BLaER1 treated with 17β-estradiol and CSF1 and Interleukin-3, amounts not matched to agents 10 nM and 100 nM (cell line): ENCODE measurements around the gene TNS1.

Source experiments
- H3K27ac ChIP-seq, 11 experiments: shearing (Covaris generic); formaldehyde crosslinking; 2 replicates each; pipeline ENCODE4 v1.8.1; 2022
- H3K27me3 ChIP-seq, 11 experiments: shearing (Covaris generic); formaldehyde crosslinking; 2 replicates each; pipeline ENCODE4 v1.8.1; 2022
- H3K36me3 ChIP-seq, 11 experiments: shearing (Covaris generic); formaldehyde crosslinking; 2 replicates each; pipeline ENCODE4 v1.8.1; 2022
- H3K4me1 ChIP-seq, 10 experiments: shearing (Covaris generic); formaldehyde crosslinking; 2 replicates each; pipeline ENCODE4 v1.8.1; 2022
- H3K4me2 ChIP-seq, 11 experiments: shearing (Covaris generic); formaldehyde crosslinking; 2 replicates each; pipeline ENCODE4 v1.8.1; 2022
- H3K4me3 ChIP-seq, 10 experiments: shearing (Covaris generic); formaldehyde crosslinking; 2 replicates each; pipeline ENCODE4 v1.8.1; 2022
- H3K9ac ChIP-seq, 11 experiments: shearing (Covaris generic); formaldehyde crosslinking; 2 replicates each; pipeline ENCODE4 v1.8.1; 2022
- H3K9me3 ChIP-seq, 11 experiments: shearing (Covaris generic); formaldehyde crosslinking; replicated peaks in 1 of 11; 2 replicates each; pipeline ENCODE4 v1.8.1; 2022
- H4K20me1 ChIP-seq, 11 experiments: shearing (Covaris generic); formaldehyde crosslinking; 2 replicates each; pipeline ENCODE4 v1.8.1; 2022
- Cebpa-rat ChIP-seq, 11 experiments: shearing (Covaris generic); IDR thresholded peaks; 2 replicates each; pipeline ENCODE4 v1.8.1; 2022

Gene TNS1

GRCh38 chr2:217973008-217973787 is 29.6 kb downstream of the TNS1 start:
- no peak overlapping the region for H3K4me2 ChIP-seq
- TF ChIP-seq Cebpa-rat (IDR thresholded peaks at IDR 0.05): no peak
- H3K9ac ChIP-seq: no peak overlapping the region
- no peak overlapping the region for H3K27ac ChIP-seq
- peaks cover 0 to 5% (median 2%) of the 10 kb centered on the region in 10 experiments; a peak in 3 of 20 replicates for H3K4me1 ChIP-seq
- H3K36me3 ChIP-seq: peaks cover 0 to 78% (median 36%) of the 10 kb centered on the region in 11 experiments; a peak in 12 of 22 replicates
- H3K27me3 ChIP-seq: no peaks in the 10 kb centered on the region
- H4K20me1 ChIP-seq: no peaks in the 10 kb centered on the region; a peak in 1 of 22 replicates
- H3K9me3 ChIP-seq: peaks cover 0 to 14% (median 8%) of the 10 kb centered on the region in 11 experiments; a peak in 8 of 22 replicates
- no peak overlapping the region for H3K4me3 ChIP-seq

- Histone ChIP-seq H3K4me2 (no peak overlapping the region), H3K9ac (no peak overlapping the region), H3K36me3 (peaks cover 0 to 72% (median 32%) of the 10 kb centered on the region in 11 experiments; a peak in 12 of 22 replicates), H3K4me1 (peaks cover 0 to 5% (median 2%) of the 10 kb centered on the region in 10 experiments; a peak in 3 of 20 replicates), H3K27me3 (no peaks in the 10 kb centered on the region), H4K20me1 (no peaks in the 10 kb centered on the region; a peak in 1 of 22 replicates), H3K27ac (no peak overlapping the region), H3K9me3 (peaks cover 0 to 14% (median 8%) of the 10 kb centered on the region in 11 experiments; a peak in 8 of 22 replicates), H3K4me3 (no peak overlapping the region)
- no peak for TF ChIP-seq Cebpa-rat (IDR thresholded peaks at IDR 0.05)
Observed at GRCh38 chr2:217972490-217972889, 30.3 kb downstream of the TNS1 start.

GRCh38 chr2:217972037-217972436 is 30.8 kb downstream of the TNS1 start:
- Histone ChIP-seq H3K36me3 (peaks cover 0 to 67% (median 27%) of the 10 kb centered on the region in 11 experiments; a peak in 12 of 22 replicates), H3K9ac (no peak overlapping the region), H3K27me3 (no peaks in the 10 kb centered on the region), H3K4me2 (no peak overlapping the region), H3K4me3 (no peak overlapping the region), H4K20me1 (no peaks in the 10 kb centered on the region; a peak in 1 of 22 replicates), H3K9me3 (peaks cover 0 to 14% (median 8%) of the 10 kb centered on the region in 11 experiments; a peak in 8 of 22 replicates), H3K27ac (no peak overlapping the region), H3K4me1 (peaks cover 0 to 5% (median 2%) of the 10 kb centered on the region in 10 experiments; a peak in 3 of 20 replicates)
- no peak for TF ChIP-seq Cebpa-rat (IDR thresholded peaks at IDR 0.05)

GRCh38 chr2:217971166-217971565 is 31.6 kb downstream of the TNS1 start:
- Histone ChIP-seq H3K4me1 (peaks cover 0 to 9% (median 5%) of the 10 kb centered on the region in 10 experiments; a peak in 7 of 20 replicates), H3K27ac (no peak overlapping the region), H3K4me2 (no peak overlapping the region), H3K4me3 (no peak overlapping the region), H3K27me3 (no peaks in the 10 kb centered on the region), H3K9me3 (peaks cover 0 to 14% (median 8%) of the 10 kb centered on the region in 11 experiments; a peak in 8 of 22 replicates), H3K36me3 (peaks cover 0 to 62% (median 18%) of the 10 kb centered on the region in 11 experiments; a peak in 11 of 22 replicates), H4K20me1 (no peaks in the 10 kb centered on the region; a peak in 2 of 22 replicates), H3K9ac (no peak overlapping the region)
- no peak for TF ChIP-seq Cebpa-rat (IDR thresholded peaks at IDR 0.05)

- Histone ChIP-seq H3K4me3 (no peak overlapping the region), H3K27ac (no peak overlapping the region), H3K36me3 (peaks cover 0 to 61% (median 16%) of the 10 kb centered on the region in 11 experiments; a peak in 11 of 22 replicates), H3K27me3 (no peaks in the 10 kb centered on the region), H4K20me1 (no peaks in the 10 kb centered on the region; a peak in 2 of 22 replicates), H3K4me1 (peaks cover 0 to 10% (median 5%) of the 10 kb centered on the region in 10 experiments; a peak in 8 of 20 replicates), H3K4me2 (no peak overlapping the region), H3K9me3 (peaks cover 0 to 14% (median 8%) of the 10 kb centered on the region in 11 experiments; a peak in 8 of 22 replicates), H3K9ac (no peak overlapping the region)
- TF ChIP-seq Cebpa-rat (IDR thresholded peaks at IDR 0.05): no peak
Observed at GRCh38 chr2:217970206-217970605, 32.6 kb downstream of the TNS1 start.

- Histone ChIP-seq H3K4me2 (no peak overlapping the region), H3K9me3 (peaks cover 0 to 14% (median 8%) of the 10 kb centered on the region in 11 experiments; a peak in 8 of 22 replicates), H3K4me3 (no peak overlapping the region), H3K4me1 (peaks cover 0 to 16% (median 8%) of the 10 kb centered on the region in 10 experiments; a peak in 10 of 20 replicates), H3K36me3 (peaks cover 0 to 61% (median 16%) of the 10 kb centered on the region in 11 experiments; a peak in 11 of 22 replicates), H3K27ac (no peak overlapping the region), H4K20me1 (no peaks in the 10 kb centered on the region; a peak in 2 of 22 replicates), H3K9ac (no peak overlapping the region), H3K27me3 (no peaks in the 10 kb centered on the region)
- no peak for TF ChIP-seq Cebpa-rat (IDR thresholded peaks at IDR 0.05)
Observed at GRCh38 chr2:217969588-217969987, 33.2 kb downstream of the TNS1 start.

- Histone ChIP-seq H3K4me2 (no peak overlapping the region), H3K4me1 (peaks cover 0 to 20% (median 13%) of the 10 kb centered on the region in 10 experiments; a peak in 10 of 20 replicates), H3K27ac (no peak overlapping the region), H3K9me3 (peaks cover 0 to 14% (median 8%) of the 10 kb centered on the region in 11 experiments; a peak in 8 of 22 replicates), H3K9ac (no peak overlapping the region), H3K4me3 (no peak overlapping the region), H3K36me3 (peaks cover 0 to 49% (median 8%) of the 10 kb centered on the region in 11 experiments; a peak in 12 of 22 replicates), H4K20me1 (no peaks in the 10 kb centered on the region; a peak in 2 of 22 replicates), H3K27me3 (no peaks in the 10 kb centered on the region)
- TF ChIP-seq Cebpa-rat (IDR thresholded peaks at IDR 0.05): no peak
Observed at GRCh38 chr2:217968023-217968422, 34.8 kb downstream of the TNS1 start.

GRCh38 chr2:217966423-217967070 is 36.2 kb downstream of the TNS1 start:
- Histone ChIP-seq H3K4me1 (peaks cover 0 to 20% (median 13%) of the 10 kb centered on the region in 10 experiments; a peak in 10 of 20 replicates), H3K9me3 (peaks cover 0 to 14% (median 8%) of the 10 kb centered on the region in 11 experiments; a peak in 8 of 22 replicates), H3K36me3 (peaks cover 0 to 41% (median 6%) of the 10 kb centered on the region in 11 experiments; a peak in 12 of 22 replicates), H3K27ac (no peak overlapping the region; a peak in 1 of 22 replicates), H3K4me3 (no peak overlapping the region), H3K4me2 (0 out of 22 replicates have a peak overlapping the region, but pooled peaks of 1 of the 11 experiments have one; percentile 31), H4K20me1 (no peaks in the 10 kb centered on the region; a peak in 2 of 22 replicates), H3K27me3 (no peaks in the 10 kb centered on the region), H3K9ac (no peak overlapping the region)
- TF ChIP-seq Cebpa-rat (IDR thresholded peaks at IDR 0.05): no peak
